ENCODE results near the gene AHI1. TPM values are rescaled to one million over a fixed set of nuclear protein-coding genes. Genes with fewer than 3 reads are reported as not detected.

The AHI1 gene
- polyA plus RNA-seq, 1 donor, result 26.5 TPM

DNA sequence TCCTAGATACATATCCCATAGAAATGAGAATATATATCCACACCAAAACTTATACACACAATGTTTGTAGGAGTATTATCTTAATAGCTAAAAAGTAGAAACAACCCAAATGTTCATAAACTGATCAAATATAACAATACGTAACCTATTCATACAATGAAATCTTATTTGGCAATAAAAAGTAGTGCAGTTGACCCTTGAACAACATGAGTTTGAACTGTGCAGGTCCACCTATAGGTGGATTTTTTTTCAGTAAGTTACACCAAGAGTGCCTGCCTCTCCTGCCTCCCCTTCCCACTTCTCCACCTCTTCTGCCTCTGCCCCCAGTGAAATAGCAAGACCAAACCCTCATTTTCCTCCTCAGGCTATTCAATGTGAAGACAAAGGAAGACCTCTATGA, 95.2 kb downstream of the AHI1 start:
- DNase-seq, result no peak
- Histone ChIP-seq H3K4me3 (ENCODE audit: low read length) (no peak overlapping the region), H3K4me1 (ENCODE audit: control insufficient read depth, insufficient read depth, low read length) (no peaks in the 10 kb centered on the region), H3K9me3 (ENCODE audit: control insufficient read depth, low read depth, low read length) (no peaks in the 10 kb centered on the region), H3K27me3 (ENCODE audit: control insufficient read depth, insufficient read depth, low read length) (no peaks in the 10 kb centered on the region), H3K27ac (ENCODE audit: low read length) (no peak overlapping the region), H3K36me3 (ENCODE audit: control insufficient read depth, insufficient read depth, low read length) (peaks cover 2% of the 10 kb centered on the region)
- no CpG with 5 or more reads among the region's 1 CpG for WGBS (ENCODE audit: insufficient coverage, low lambda C conversion rate)

DNA sequence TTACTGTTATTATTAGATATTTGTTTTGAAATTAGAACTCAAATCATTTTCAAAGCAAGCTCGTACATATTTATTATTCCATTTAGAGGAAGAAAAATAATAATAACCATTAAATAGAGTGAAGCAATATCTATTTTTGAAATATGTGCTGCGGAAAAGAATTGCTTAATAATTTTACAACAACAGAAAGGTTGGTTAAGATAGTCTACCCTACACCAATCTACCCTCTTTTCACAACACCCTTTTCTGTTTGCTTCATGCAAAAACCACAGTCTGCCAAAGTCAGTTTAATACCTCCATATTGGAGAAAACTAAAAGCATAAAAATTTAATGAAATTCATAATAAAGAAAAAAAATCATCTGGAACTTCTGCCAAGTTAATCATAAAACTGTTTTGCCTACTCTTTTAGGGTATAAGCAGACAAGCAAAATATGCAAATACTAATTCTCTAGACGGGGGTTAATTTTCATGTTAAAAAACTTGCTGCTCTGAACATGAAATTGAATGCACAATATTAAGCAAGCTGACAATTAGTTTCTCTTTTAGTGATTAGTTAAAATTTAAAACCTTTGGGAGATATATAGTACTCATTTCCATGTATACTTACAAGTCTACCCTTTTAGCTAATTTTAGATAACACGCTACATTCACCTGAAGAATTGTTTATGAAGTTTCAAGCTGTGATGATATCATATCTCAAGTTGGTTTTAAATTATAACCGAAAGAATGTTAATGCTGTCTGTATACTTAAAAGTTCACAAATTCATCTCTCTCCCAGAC, 100.2 kb downstream of the AHI1 start:
- no peak overlapping the region for H3K4me3 ChIP-seq (ENCODE audit: low read length)
- WGBS (ENCODE audit: insufficient coverage, low lambda C conversion rate), result 74% methylated on average over 4 of the region's 5 CpGs
- no peaks in the 10 kb centered on the region for H3K9me3 ChIP-seq (ENCODE audit: control insufficient read depth, low read depth, low read length)
- H3K36me3 ChIP-seq (ENCODE audit: control insufficient read depth, insufficient read depth, low read length), result no peaks in the 10 kb centered on the region
- no peak overlapping the region for H3K27ac ChIP-seq (ENCODE audit: low read length)
- no peak for DNase-seq
- no peaks in the 10 kb centered on the region for H3K27me3 ChIP-seq (ENCODE audit: control insufficient read depth, insufficient read depth, low read length)
- no peaks in the 10 kb centered on the region for H3K4me1 ChIP-seq (ENCODE audit: control insufficient read depth, insufficient read depth, low read length)

DNA sequence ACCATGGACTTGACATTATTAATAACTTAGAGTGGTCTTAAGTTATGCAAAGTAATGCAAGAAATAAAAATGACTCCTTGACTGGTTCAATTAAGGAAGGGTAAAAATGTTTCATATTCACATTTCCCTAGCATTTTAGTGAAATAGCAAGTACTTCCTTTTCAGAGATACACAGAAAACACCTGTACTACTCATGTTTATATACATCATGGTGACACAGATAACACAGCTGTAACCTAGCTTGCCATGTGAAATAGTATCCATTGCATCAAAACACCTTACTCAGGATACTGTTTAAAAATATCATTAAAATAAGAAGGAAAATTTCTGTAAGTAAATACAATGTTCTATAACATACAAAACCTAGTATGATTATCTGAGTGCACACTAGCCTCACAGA, 102.4 kb downstream of the AHI1 start:
- Histone ChIP-seq H3K9me3 (ENCODE audit: control insufficient read depth, low read depth, low read length) (no peaks in the 10 kb centered on the region), H3K4me1 (ENCODE audit: control insufficient read depth, insufficient read depth, low read length) (no peaks in the 10 kb centered on the region), H3K4me3 (ENCODE audit: low read length) (no peak overlapping the region), H3K27ac (ENCODE audit: low read length) (no peak overlapping the region), H3K36me3 (ENCODE audit: control insufficient read depth, insufficient read depth, low read length) (peaks cover 2% of the 10 kb centered on the region), H3K27me3 (ENCODE audit: control insufficient read depth, insufficient read depth, low read length) (no peaks in the 10 kb centered on the region)
- no peak for DNase-seq

DNA sequence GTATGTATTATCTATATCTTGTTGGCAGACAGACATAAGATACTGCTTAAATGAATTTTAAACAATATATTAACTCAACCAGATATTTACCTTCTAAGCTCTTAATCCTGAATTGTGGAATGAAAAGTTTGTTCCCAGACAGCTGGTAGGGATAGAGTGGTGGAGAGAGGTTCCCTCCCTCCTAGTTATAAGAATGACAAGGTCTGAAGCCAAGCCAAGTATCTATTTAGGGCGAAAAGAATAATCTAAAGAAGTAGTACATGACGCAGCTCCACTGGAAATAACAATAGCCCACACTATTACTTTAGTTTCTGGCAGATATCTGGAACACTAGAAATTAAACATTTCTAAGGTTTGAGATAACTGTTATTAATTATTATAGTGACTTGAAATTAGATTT, 104.3 kb downstream of the AHI1 start:
- no peaks in the 10 kb centered on the region for H3K9me3 ChIP-seq (ENCODE audit: control insufficient read depth, low read depth, low read length)
- 100% methylated on average over 2 of the region's 2 CpGs for WGBS (ENCODE audit: insufficient coverage, low lambda C conversion rate)
- no peak for DNase-seq
- peaks cover 2% of the 10 kb centered on the region for H3K36me3 ChIP-seq (ENCODE audit: control insufficient read depth, insufficient read depth, low read length)
- H3K4me1 ChIP-seq (ENCODE audit: control insufficient read depth, insufficient read depth, low read length), result no peaks in the 10 kb centered on the region
- H3K27me3 ChIP-seq (ENCODE audit: control insufficient read depth, insufficient read depth, low read length), result no peaks in the 10 kb centered on the region
- no peak overlapping the region for H3K27ac ChIP-seq (ENCODE audit: low read length)
- no peak overlapping the region for H3K4me3 ChIP-seq (ENCODE audit: low read length)

DNA sequence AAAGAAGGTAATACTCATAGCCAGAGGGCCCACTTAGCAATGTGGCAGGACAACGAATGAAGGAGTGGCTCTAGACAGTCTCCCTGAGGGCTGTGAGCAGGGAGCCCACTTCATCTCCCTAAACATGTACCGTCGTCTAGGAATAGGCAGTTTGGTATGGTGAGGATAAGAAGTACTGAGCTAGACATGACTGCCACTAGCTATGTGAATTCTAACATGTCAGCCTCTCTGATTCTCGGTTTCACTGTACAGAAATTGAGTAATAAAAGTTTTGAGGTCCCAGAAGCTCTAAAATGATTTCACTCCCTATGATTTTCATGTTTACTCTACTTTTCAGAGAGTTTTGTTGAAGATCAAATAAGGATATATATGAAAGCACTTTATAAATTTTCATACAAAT, 107.1 kb downstream of the AHI1 start:
- no peak overlapping the region for H3K27ac ChIP-seq (ENCODE audit: low read length)
- peaks cover 5% of the 10 kb centered on the region for H3K36me3 ChIP-seq (ENCODE audit: control insufficient read depth, insufficient read depth, low read length)
- no CpG with 5 or more reads among the region's 4 CpGs for WGBS (ENCODE audit: insufficient coverage, low lambda C conversion rate)
- no peak for DNase-seq
- no peaks in the 10 kb centered on the region for H3K27me3 ChIP-seq (ENCODE audit: control insufficient read depth, insufficient read depth, low read length)
- no peaks in the 10 kb centered on the region for H3K9me3 ChIP-seq (ENCODE audit: control insufficient read depth, low read depth, low read length)
- no peak overlapping the region for H3K4me3 ChIP-seq (ENCODE audit: low read length)
- no peaks in the 10 kb centered on the region for H3K4me1 ChIP-seq (ENCODE audit: control insufficient read depth, insufficient read depth, low read length)

DNA sequence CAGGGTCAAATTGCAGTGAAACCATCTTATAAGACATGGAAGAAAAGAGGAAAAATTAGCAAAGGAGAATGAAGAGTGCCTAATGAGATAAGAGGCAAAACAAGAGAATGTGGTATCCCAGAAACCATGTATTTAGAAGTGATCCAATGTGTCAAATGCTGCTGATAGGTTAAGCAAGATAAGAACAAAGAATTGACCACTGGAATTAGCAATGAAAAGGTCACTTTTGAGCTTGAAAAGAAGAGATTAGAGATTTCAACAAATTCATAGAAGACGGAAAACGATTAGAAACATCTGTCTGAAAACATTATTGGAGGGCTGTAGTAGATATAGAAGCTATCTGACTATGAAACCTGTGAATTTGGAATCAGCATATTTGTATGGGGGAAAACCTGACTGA, 112.2 kb downstream of the AHI1 start:
- Histone ChIP-seq H3K36me3 (ENCODE audit: control insufficient read depth, insufficient read depth, low read length) (peaks cover 2% of the 10 kb centered on the region), H3K27me3 (ENCODE audit: control insufficient read depth, insufficient read depth, low read length) (no peaks in the 10 kb centered on the region), H3K9me3 (ENCODE audit: control insufficient read depth, low read depth, low read length) (no peaks in the 10 kb centered on the region), H3K4me3 (ENCODE audit: low read length) (no peak overlapping the region), H3K4me1 (ENCODE audit: control insufficient read depth, insufficient read depth, low read length) (no peaks in the 10 kb centered on the region), H3K27ac (ENCODE audit: low read length) (no peak overlapping the region)
- DNase-seq, result no peak
- no CpG with 5 or more reads among the region's 2 CpGs for WGBS (ENCODE audit: insufficient coverage, low lambda C conversion rate)

DNA sequence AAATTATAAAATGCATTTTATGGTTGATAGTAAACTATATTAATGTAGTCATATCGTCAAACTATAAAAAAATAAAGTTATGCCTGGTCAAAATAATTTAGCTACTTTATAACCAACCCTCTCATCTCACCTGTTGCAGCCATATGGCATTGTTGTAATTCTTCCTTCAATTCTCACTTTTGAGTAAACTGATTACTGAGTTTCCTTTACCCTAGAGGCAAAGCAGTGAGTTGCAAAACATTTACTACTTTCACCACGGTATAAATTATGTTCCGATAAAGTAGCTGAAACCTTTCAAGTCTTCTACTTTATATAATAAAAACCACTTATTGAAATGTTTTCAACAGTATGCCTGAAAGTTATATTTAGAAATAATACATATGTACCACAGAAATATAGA, 113.8 kb downstream of the AHI1 start:
- Histone ChIP-seq H3K27me3 (ENCODE audit: control insufficient read depth, insufficient read depth, low read length) (no peaks in the 10 kb centered on the region), H3K27ac (ENCODE audit: low read length) (no peak overlapping the region), H3K9me3 (ENCODE audit: control insufficient read depth, low read depth, low read length) (no peaks in the 10 kb centered on the region), H3K4me1 (ENCODE audit: control insufficient read depth, insufficient read depth, low read length) (no peaks in the 10 kb centered on the region), H3K36me3 (ENCODE audit: control insufficient read depth, insufficient read depth, low read length) (peaks cover 2% of the 10 kb centered on the region), H3K4me3 (ENCODE audit: low read length) (no peak overlapping the region)
- DNase-seq, result no peak
- no CpG with 5 or more reads among the region's 3 CpGs for WGBS (ENCODE audit: insufficient coverage, low lambda C conversion rate)

DNA sequence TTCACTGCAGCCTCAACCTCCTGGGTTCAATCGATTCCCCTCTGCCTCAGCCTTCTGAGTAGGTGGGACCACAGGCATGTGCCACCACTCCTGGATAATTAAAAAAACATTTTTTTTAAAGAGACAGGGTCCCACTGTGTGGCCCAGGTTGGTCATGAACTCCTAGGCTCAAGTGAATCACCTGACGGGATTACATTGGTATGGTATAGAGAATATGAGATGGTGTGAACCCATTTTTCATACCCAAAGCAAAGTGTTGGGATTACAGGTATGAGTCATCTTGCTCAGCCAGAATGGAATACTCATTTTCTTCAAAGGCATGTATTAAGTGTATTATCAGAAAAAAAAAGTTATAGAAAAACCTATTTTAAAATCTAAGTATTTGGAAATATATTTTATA, 114.2 kb downstream of the AHI1 start:
- Histone ChIP-seq H3K4me3 (ENCODE audit: low read length) (no peak overlapping the region), H3K36me3 (ENCODE audit: control insufficient read depth, insufficient read depth, low read length) (peaks cover 2% of the 10 kb centered on the region), H3K27ac (ENCODE audit: low read length) (no peak overlapping the region), H3K9me3 (ENCODE audit: control insufficient read depth, low read depth, low read length) (no peaks in the 10 kb centered on the region), H3K4me1 (ENCODE audit: control insufficient read depth, insufficient read depth, low read length) (no peaks in the 10 kb centered on the region), H3K27me3 (ENCODE audit: control insufficient read depth, insufficient read depth, low read length) (no peaks in the 10 kb centered on the region)
- WGBS (ENCODE audit: insufficient coverage, low lambda C conversion rate), result no CpG with 5 or more reads among the region's 2 CpGs
- DNase-seq, result no peak

DNA sequence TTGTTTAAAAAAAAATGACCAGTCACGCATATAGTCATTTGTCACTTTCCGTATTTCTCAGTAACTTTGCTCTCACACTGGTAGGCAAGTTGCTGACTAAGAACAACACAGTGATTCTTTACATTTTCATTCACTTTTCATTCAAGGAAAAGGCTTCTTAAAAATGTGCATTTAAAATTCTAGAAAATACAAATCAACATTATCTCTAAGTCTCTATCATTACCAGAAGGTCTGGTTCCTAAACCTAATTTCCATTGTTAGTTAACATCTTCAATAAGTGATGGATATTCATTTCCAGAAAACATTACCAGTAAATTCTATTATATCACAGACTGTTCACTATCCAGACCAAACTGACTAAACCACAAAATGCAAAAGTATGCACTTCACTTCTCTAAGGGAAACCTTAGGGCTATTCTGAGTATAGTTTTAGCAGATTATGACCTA, 115.3 kb downstream of the AHI1 start:
- no peak for DNase-seq
- Histone ChIP-seq H3K4me1 (ENCODE audit: control insufficient read depth, insufficient read depth, low read length) (no peaks in the 10 kb centered on the region), H3K27me3 (ENCODE audit: control insufficient read depth, insufficient read depth, low read length) (no peaks in the 10 kb centered on the region), H3K4me3 (ENCODE audit: low read length) (no peak overlapping the region), H3K27ac (ENCODE audit: low read length) (no peak overlapping the region), H3K36me3 (ENCODE audit: control insufficient read depth, insufficient read depth, low read length) (peaks cover 2% of the 10 kb centered on the region), H3K9me3 (ENCODE audit: control insufficient read depth, low read depth, low read length) (no peaks in the 10 kb centered on the region)
- WGBS (ENCODE audit: insufficient coverage, low lambda C conversion rate), result 50% methylated on average over 2 of the region's 2 CpGs

DNA sequence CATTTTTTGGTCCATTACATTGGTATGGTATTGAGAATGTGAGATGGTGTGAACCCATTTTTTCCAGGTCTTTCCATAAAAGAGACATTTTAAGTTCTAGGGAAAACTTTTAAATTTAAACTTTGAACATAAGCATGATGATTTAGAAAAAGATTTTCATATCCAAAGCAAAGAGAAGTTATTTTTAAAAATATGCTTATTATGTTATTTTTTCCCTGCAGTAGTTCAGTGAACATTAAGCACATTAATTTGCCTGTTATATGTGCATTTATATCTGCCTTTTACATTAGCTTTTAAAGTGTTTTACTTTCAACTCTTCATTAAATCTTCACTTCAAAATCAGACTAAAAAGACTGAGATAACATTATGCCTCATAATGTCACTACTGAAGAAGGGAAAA, 116.7 kb downstream of the AHI1 start:
- DNase-seq, result no peak
- Histone ChIP-seq H3K27ac (ENCODE audit: low read length) (no peak overlapping the region), H3K27me3 (ENCODE audit: control insufficient read depth, insufficient read depth, low read length) (no peaks in the 10 kb centered on the region), H3K9me3 (ENCODE audit: control insufficient read depth, low read depth, low read length) (no peaks in the 10 kb centered on the region), H3K36me3 (ENCODE audit: control insufficient read depth, insufficient read depth, low read length) (no peaks in the 10 kb centered on the region), H3K4me3 (ENCODE audit: low read length) (no peak overlapping the region), H3K4me1 (ENCODE audit: control insufficient read depth, insufficient read depth, low read length) (no peaks in the 10 kb centered on the region)

DNA sequence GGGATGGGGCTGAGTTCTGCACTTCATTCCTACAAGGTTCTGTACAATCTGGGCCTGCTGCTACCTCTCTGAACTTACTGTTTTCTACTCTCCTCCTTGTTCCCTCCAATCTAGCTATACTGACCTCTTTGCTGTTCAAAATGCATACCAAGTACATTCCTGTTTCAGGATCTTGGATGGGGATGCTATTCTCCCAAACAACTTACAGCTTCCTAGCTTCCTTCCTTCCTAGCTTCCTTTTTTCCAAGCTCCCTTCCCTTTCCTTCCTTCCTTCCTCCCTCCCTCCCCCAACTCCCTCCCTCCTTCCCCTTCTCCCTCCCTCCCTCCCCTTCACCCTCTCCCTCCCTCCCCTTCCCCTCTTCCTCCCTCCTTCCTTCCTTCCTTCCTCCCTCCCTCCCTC, 117.9 kb downstream of the AHI1 start:
- Histone ChIP-seq H3K27me3 (ENCODE audit: control insufficient read depth, insufficient read depth, low read length) (no peaks in the 10 kb centered on the region), H3K9me3 (ENCODE audit: control insufficient read depth, low read depth, low read length) (no peaks in the 10 kb centered on the region), H3K27ac (ENCODE audit: low read length) (no peak overlapping the region), H3K36me3 (ENCODE audit: control insufficient read depth, insufficient read depth, low read length) (no peaks in the 10 kb centered on the region), H3K4me3 (ENCODE audit: low read length) (no peak overlapping the region), H3K4me1 (ENCODE audit: control insufficient read depth, insufficient read depth, low read length) (no peaks in the 10 kb centered on the region)
- no peak for DNase-seq
